ENCODE results near the gene CAPN11.
"Not testable (repeated sequence)": the region's sequence is repeated elsewhere in the genome, so short reads cannot be mapped to it uniquely, and the experiment has no call there.

The CAPN11 gene

DNA sequence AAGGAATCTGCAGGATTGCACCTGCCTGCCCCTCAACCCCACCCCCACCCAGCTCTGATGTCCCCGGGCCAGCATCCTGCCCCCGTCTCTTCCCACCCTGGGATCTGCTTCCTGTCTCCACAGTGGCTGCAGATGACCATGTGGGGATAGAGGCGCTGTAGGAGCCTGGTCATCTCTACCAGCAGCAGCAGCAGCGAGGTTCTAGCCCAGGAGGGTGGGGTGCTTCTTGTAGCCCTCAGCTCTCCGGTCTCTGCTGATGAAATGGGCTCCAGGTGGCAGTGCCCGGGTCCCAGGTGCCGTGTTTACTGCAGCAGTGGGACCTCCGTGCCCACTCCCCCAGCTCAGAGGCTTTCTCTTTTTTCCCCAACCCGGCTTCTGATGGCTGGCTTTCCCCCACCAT lies 25.2 kb downstream of the CAPN11 start:
- DNase-seq, result no peak

GRCh38 chr6:44185356-44185755 lies 26.7 kb downstream of the CAPN11 start:
- DNase-seq, result not testable (repeated sequence)

- DNase-seq, result no peak
These were observed 27.5 kb downstream of the CAPN11 start for GRCh38 chr6:44185953-44186634.

DNA sequence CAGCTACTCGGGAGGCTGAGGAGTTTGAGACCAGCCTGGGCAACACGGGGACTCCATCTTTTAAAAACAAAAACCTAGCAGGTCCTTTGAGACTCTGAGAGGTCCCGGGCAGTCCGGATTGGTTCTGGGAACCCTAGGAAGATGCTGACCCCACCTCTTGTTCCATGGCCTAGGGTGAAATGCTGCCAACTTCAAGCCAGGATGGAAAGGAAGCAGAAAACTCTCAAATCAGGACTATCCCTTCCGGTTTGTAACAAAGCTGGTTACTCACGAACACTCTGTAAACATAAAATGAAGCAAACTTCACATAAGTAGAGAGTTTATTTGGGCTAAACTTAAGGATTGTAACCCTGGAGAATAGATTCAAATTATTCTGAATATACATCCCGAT lies 28.0 kb downstream of the CAPN11 start:
- no peak for DNase-seq

GRCh38 chr6:44188819-44189218 lies 30.2 kb downstream of the CAPN11 start:
- no peak for DNase-seq

- no peak for DNase-seq
These were observed 30.6 kb downstream of the CAPN11 start for GRCh38 chr6:44189257-44189656.

- DNase-seq, result no peak
These were observed 32.1 kb downstream of the CAPN11 start for GRCh38 chr6:44190715-44191114.

DNA sequence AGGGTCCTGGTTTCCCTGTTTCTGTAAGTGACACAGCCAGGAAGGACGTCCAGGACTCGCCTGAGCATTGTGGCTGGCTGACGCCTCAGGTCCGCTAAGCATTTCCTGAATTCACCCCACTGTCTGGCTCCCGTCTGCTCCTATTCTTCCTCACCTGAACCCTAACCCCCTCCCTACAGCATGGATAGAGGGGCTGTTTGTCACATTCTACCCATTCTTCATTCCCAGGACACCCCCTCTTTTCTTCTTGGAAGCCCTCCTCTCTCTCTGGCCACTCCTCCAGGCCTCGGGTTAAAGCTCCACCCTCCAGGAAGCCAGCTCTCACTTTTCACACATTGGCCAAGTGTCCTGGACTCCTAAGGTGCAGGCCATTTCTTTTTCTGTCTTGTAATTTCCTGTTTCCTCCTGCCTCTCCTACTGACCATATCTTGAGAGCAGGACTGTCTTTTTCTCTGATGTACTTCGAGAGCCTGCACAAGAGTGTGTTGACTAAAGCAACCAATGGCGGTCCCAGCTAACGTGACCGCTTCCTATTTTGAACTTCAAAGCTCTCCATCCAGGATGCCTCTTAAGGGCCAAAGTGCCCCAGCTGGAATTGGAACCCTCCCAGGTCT lies 33.9 kb downstream of the CAPN11 start:
- no peak for DNase-seq

DNA sequence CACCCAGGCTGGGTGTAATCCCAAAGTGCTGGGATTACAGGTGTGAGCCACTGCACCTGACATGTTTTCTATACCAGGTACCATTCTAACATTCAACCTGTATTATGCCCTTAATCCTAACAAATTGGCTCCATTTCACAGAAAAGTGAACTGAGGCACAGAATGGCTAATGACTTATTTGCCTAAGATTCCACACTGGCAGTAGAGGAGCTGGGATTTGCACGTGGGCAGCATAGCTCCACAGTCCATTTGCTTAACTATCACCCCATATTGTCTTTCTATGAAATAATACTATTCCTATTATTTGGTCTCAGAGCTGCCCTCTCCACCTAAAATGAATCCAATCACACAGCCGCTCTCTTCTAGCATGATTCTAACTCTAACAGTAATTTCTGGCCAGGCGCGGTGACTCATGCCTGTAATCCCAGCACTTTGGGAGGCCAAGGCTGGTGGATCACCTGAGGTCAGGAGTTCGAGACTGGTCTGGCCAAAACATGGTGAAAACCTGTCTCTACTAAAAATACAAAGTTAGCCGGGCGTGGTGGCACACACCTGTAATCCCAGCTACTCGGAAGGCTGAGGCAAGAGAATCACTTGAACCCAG lies 34.8 kb downstream of the CAPN11 start:
- no peak for DNase-seq

GRCh38 chr6:44194326-44194725 lies 35.7 kb downstream of the CAPN11 start:
- DNase-seq, result no peak

DNA sequence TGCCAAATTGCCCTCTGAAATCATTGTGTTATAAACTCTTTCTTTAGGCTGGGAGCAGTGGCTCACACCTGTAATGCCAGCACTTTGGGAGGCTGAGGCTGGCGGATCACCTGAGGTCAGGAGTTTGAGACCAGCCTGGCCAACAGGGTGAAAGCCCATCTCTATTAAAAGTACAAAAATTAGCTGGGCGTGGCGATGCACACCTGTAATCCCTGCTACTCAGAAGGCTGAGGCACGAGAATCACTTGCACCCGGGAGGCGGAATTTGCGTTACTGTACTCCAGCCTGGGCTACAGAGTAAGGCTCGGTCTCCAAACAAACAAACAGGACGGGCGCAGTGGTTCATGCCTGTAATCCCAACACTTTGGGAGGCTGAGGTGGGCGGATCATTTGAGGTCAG lies 37.7 kb downstream of the CAPN11 start:
- DNase-seq, result not testable (repeated sequence)

DNA sequence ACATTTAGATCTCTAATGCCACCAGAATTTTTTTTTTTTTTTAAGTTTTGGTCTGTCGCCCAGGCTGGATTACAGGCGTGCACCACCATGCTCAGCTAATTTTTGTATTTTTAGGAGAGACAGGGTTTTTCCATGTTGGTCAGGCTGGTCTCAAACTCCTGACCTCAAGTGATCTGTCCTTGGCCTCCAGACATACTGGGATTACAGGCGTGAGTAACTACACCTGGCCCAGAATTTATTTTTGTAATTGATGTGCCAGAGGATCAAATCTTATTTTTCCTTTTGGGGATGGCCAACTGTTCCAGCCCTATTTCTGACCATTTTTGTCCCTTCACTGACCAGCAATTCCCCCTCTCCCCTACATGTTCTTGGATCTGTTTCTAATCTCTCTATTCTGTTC lies 40.1 kb downstream of the CAPN11 start:
- DNase-seq, result no peak

- DNase-seq, result no peak
These were observed 41.3 kb downstream of the CAPN11 start for GRCh38 chr6:44199883-44200282.

- DNase-seq, result no peak
These were observed 42.6 kb downstream of the CAPN11 start for GRCh38 chr6:44201200-44201599.

- no peak for DNase-seq
These were observed 43.2 kb downstream of the CAPN11 start for GRCh38 chr6:44201638-44202303.

GRCh38 chr6:44202332-44202971 lies 43.8 kb downstream of the CAPN11 start:
- DNase-seq, result no peak

DNA sequence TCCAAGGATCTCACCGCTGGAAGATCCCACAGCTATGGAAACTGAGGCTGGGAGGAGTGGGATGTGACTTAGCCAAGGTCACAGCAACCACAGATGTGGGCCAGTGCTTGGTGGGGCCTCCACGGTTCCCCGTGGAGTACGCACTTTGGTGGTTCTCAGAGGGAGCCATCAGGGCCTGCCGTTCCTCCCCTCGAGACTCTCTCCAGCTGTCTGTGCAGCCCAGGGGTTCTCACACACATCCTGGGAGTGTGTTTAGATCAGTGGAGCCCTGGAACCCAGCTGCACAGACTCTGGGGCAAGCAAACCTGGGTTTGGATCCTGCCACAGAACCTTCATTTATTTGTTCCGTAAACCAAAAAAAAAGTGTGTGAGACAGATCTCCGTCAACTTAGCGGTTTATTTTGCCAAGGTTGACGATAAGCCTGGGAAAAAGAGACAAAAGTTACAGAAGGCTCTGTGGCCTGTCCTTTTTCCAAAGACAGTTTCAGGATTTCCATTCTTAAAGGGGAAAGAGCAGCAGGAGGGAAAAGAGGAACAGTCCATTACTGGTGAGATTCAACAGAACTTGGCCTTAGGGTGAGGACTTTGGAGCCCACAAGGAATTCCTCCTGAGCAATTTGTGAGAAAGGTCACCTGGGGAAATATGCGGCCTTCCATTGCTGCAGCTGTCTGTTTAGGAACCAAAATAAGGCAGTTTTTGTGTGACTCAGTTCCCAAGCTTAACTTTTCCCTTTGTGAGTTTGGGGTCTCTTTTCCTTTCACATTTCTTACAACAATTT lies 44.5 kb downstream of the CAPN11 start:
- no peak for DNase-seq

DNA sequence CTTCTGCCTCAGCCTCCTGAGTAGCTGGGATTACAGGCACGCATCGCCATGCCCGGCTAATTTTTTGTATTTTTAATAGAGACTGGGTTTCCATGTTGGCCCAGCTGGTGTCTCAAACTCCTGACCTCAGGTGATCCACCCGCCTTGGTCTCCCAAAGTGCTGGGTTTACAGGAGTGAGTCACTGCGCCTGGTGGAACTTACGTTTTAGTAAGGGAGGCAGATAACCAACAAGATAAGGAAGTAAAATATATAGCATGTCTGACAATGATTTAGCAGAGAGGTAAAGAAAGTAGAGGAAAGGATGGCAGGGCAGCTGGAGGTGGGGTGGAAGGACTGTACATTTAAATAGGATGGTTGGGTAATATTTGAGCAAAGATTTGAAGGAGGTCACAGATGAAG lies 45.3 kb downstream of the CAPN11 start:
- DNase-seq, result no peak

GRCh38 chr6:44207966-44208365 lies 49.3 kb downstream of the CAPN11 start:
- no peak for DNase-seq

GRCh38 chr6:44211284-44211683 lies 52.7 kb downstream of the CAPN11 start:
- DNase-seq, result no peak

GRCh38 chr6:44214307-44214706 lies 55.7 kb downstream of the CAPN11 start:
- no peak for DNase-seq

DNA sequence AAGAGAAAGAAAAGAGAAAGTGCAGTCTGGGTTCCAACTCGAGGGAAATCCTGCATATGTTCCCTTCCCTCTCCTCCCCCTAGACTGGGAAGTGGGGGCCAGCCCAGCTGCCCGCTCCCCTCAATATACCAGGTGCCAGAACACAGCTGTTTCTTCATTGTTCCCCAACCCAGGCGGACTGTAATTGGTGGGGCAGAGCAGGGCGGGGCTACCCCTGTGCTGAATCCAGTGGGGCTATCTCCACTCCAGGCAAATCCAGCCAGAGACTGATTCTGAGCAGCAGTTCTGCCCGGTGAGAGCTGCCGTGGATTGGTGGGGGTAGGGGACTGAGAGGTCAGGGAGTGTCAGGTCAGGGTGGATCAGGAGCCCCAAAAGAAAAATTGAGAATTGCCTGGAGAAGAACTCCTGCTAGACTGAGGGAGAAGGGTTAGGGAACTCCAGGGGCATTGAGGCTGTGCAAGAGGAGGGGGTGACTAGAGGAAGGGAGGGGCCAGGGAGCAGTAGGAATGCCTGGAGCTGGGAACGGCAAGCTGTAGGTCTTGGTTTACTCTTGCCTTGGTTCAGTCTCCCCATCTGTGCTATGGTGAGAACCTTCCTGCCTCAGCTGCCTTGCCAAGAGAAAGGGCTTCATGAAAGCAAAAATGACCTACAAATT lies 58.2 kb downstream of the CAPN11 start, which contains the start of gene MYMX:
MYMX (plus strand) TSS at position 250 of the 655 bp plus-strand sequence. CDS start 546 bp downstream, outside the sequence.
- DNase-seq, result no peak

Measured in CD4-positive, alpha-beta T cell treated with Interleukin-10 for 1 hour (primary cell).